Smooth muscle cell (in vitro differentiated cells): ENCODE results near the gene RBBP4. TPM values are rescaled to one million over a fixed set of nuclear protein-coding genes. Genes with fewer than 3 reads are reported as not detected.
"Not testable (repeated sequence)": the region's sequence is repeated elsewhere in the genome, so short reads cannot be mapped to it uniquely, and the experiment has no call there.

Source experiments
- DNase-seq: peaks from one replicate; lab custom pipeline; 2025; ENCODE audit not compliant: unreplicated experiment; lab: John Stamatoyannopoulos, UW
- H2AFZ ChIP-seq: fragments of 200-600 bp; sonication (generic); 2 replicates; pipeline ENCODE4 v1.6.0; 2016; ENCODE audit warnings: antibody characterized with exemption, low read depth, mild to moderate bottlenecking
- H3F3A ChIP-seq: fragments of 200-600 bp; sonication (generic); 2 replicates; pipeline ENCODE4 v1.6.0; 2017; ENCODE audit warnings: antibody characterized with exemption, low read depth
- H3K27ac ChIP-seq: fragments of 200-600 bp; sonication (generic); 2 replicates; pipeline ENCODE4 v1.5.1; 2016; ENCODE audit warnings: low read depth, mild to moderate bottlenecking
- H3K27me3 ChIP-seq: fragments of 200-600 bp; sonication (generic); 2 replicates; pipeline ENCODE4 v1.6.1; 2016; ENCODE audit warnings: low read depth, mild to moderate bottlenecking
- H3K36me3 ChIP-seq: fragments of 200-600 bp; sonication (generic); 2 replicates; pipeline ENCODE4 v1.5.1; 2016; ENCODE audit warnings: low read depth
- H3K4me1 ChIP-seq: fragments of 200-600 bp; sonication (generic); 2 replicates; pipeline ENCODE4 v1.5.1; 2016; ENCODE audit warnings: low read depth
- H3K4me2 ChIP-seq: fragments of 200-600 bp; sonication (generic); 2 replicates; pipeline ENCODE4 v1.6.0; 2016; ENCODE audit warnings: mild to moderate bottlenecking
- H3K4me3 ChIP-seq: fragments of 200-600 bp; sonication (generic); 2 replicates; pipeline ENCODE4 v1.5.1; 2016; ENCODE audit warnings: mild to moderate bottlenecking
- H3K79me2 ChIP-seq: fragments of 200-600 bp; sonication (generic); 2 replicates; pipeline ENCODE4 v1.6.0; 2016; ENCODE audit warnings: low read depth, mild to moderate bottlenecking
- H3K9ac ChIP-seq: fragments of 200-600 bp; sonication (generic); 2 replicates; pipeline ENCODE4 v1.6.0; 2016; ENCODE audit warnings: low read depth
- H3K9me3 ChIP-seq: fragments of 200-600 bp; sonication (generic); replicated peaks from 2 replicates; pipeline ENCODE4 v1.5.1; 2016; ENCODE audit warnings: low read depth
- H4K20me1 ChIP-seq: fragments of 200-600 bp; sonication (generic); 2 replicates; pipeline ENCODE4 v1.6.0; 2016; ENCODE audit warnings: low read depth
- WGBS: methylation state at CpG from one replicate; pipeline ENCODE4 v1.1.7; 2016; ENCODE audit warnings: low lambda C conversion rate; 5-methylcytosine and 5-hydroxymethylcytosine counted together
- polyA plus RNA-seq: library from polyadenylated mRNA; unstranded; fragments of >200 nt; fragmentation: Nextera tagmentation; extraction: Ambion mirVana; gene quantifications from 2 replicates; pipeline ENCODE4 v1.2.1, GENCODE V29; 2016
- total RNA-seq: library from RNA; depleted of rRNA; stranded (reverse); fragments of >200 nt; gene quantifications from 2 replicates; pipeline ENCODE4 v1.2.3, GENCODE V29; 2014
- TF ChIP-seq, protein P1 (sequence below): fragments of 200-600 bp; sonication (generic); IDR thresholded peaks from 2 replicates; pipeline ENCODE4 v1.5.1; 2017; ENCODE audit warnings: borderline replicate concordance, mild to moderate bottlenecking, antibody characterized with exemption; ENCODE audit not compliant: insufficient read depth, poor library complexity, severe bottlenecking

RBBP4 gene
- total and polyA plus RNA-seq, 2 experiments from 2014 or later, result 139 to 140 TPM

DNA sequence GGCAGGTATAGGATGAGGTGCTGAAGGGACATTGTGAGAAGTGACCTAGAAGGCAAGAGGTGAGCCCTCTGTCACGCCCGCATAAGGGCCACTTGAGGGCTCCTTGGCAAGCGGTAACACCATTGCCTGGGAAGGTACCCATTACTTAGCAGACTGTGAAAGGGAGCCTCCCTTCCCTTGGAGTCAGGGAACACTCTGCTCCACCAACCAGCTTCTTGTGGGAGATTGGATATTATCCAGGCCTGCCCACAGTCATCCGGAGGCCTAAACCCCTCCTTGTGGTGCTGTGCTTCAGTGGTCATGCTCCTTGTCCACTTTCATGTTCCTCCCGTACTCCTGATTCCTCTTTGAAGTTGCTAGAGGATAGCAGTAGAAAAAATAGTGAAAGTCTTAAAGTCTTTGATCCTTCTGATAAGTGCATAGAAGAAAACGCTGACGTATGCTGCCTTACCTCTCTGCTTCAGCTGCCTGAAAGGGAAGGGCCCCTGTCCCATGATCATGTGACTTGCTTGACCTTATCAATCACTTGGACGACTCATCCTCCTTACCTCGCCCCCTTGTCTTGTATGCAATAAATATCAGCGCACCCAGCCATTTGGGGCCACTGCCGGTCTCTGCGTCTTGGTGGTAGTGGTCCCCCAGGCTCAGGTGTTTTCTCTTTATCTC, 16.0 kb downstream of the RBBP4 start:
- Histone ChIP-seq H3K27ac (no peak overlapping the region), H3K27me3 (no peaks in the 10 kb centered on the region), H3K4me2 (no peak overlapping the region), H2AFZ (no peak overlapping the region), H3K79me2 (peaks cover 20% of the 10 kb centered on the region), H3K9me3 (no peaks in the 10 kb centered on the region), H3K4me1 (no peaks in the 10 kb centered on the region), H3K9ac (no peak overlapping the region), H4K20me1 (peaks cover 64% of the 10 kb centered on the region), H3K36me3 (peaks cover 17% of the 10 kb centered on the region), H3K4me3 (no peak overlapping the region), H3F3A (no peaks in the 10 kb centered on the region)
- 75% methylated on average over 12 of the region's 12 CpGs for whole genome bisulfite sequencing
- TF ChIP-seq, protein P1, sequence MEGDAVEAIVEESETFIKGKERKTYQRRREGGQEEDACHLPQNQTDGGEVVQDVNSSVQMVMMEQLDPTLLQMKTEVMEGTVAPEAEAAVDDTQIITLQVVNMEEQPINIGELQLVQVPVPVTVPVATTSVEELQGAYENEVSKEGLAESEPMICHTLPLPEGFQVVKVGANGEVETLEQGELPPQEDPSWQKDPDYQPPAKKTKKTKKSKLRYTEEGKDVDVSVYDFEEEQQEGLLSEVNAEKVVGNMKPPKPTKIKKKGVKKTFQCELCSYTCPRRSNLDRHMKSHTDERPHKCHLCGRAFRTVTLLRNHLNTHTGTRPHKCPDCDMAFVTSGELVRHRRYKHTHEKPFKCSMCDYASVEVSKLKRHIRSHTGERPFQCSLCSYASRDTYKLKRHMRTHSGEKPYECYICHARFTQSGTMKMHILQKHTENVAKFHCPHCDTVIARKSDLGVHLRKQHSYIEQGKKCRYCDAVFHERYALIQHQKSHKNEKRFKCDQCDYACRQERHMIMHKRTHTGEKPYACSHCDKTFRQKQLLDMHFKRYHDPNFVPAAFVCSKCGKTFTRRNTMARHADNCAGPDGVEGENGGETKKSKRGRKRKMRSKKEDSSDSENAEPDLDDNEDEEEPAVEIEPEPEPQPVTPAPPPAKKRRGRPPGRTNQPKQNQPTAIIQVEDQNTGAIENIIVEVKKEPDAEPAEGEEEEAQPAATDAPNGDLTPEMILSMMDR, result no peak
- DNase-seq, result no peak

DNA sequence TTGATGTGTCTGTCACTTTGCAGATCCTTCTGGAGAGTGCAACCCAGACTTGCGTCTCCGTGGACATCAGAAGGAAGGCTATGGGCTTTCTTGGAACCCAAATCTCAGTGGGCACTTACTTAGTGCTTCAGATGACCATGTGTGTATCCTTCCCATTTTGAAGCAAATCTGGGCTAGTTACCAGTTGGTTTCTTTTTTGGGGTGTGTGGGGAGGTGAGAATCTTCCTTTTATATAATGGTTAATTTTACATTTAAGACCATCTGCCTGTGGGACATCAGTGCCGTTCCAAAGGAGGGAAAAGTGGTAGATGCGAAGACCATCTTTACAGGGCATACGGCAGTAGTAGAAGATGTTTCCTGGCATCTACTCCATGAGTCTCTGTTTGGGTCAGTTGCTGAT, 17.7 kb downstream of the RBBP4 start:
- 99% methylated on average over 5 of the region's 5 CpGs for WGBS
- H3K36me3 ChIP-seq, result peaks cover 32% of the 10 kb centered on the region
- H3F3A ChIP-seq, H3K4me2 ChIP-seq, H3K4me3 ChIP-seq, H3K4me1 ChIP-seq, DNase-seq, H3K9me3 ChIP-seq, H3K9ac ChIP-seq, H3K27ac ChIP-seq, H2AFZ ChIP-seq, H3K27me3 ChIP-seq: not testable (repeated sequence)
- H3K79me2 ChIP-seq, result peaks cover 17% of the 10 kb centered on the region
- peaks cover 63% of the 10 kb centered on the region for H4K20me1 ChIP-seq

- peaks cover 43% of the 10 kb centered on the region for H3K36me3 ChIP-seq
- H3K27ac ChIP-seq, result no peak overlapping the region
- no peaks in the 10 kb centered on the region for H3K4me1 ChIP-seq
- no peak overlapping the region for H3K4me2 ChIP-seq
- H4K20me1 ChIP-seq, result peaks cover 8% of the 10 kb centered on the region
- no peak overlapping the region for H2AFZ ChIP-seq
- H3K9ac ChIP-seq, result no peak overlapping the region
- H3K79me2 ChIP-seq, result peaks cover 8% of the 10 kb centered on the region
- no peaks in the 10 kb centered on the region for H3K9me3 ChIP-seq
- H3K4me3 ChIP-seq, result no peak overlapping the region
- no peaks in the 10 kb centered on the region for H3K27me3 ChIP-seq
- peaks cover 7% of the 10 kb centered on the region for H3F3A ChIP-seq
- 67% methylated on average over 3 of the region's 3 CpGs for WGBS
- TF ChIP-seq, protein P1, result no peak
- no peak for DNase-seq
Measured at GRCh38 chr1:32676945-32677344, 25.9 kb downstream of the RBBP4 start.

GRCh38 chr1:32679993-32680392, 29.0 kb downstream of the RBBP4 start:
- H3K9me3 ChIP-seq, H3K79me2 ChIP-seq, H3K27me3 ChIP-seq, H3K27ac ChIP-seq, H2AFZ ChIP-seq, H4K20me1 ChIP-seq, H3K4me2 ChIP-seq, DNase-seq, H3K9ac ChIP-seq, H3K4me1 ChIP-seq, H3K4me3 ChIP-seq: not testable (repeated sequence)
- peaks cover 15% of the 10 kb centered on the region for H3F3A ChIP-seq
- WGBS, result 99% methylated on average over 4 of the region's 4 CpGs
- peaks cover 28% of the 10 kb centered on the region for H3K36me3 ChIP-seq
